A549 (cell line): ENCODE results near the gene TPRG1. TPM values are rescaled to one million over a fixed set of nuclear protein-coding genes. Genes with fewer than 3 reads are reported as not detected.

Source experiments
- ATAC-seq, 2 experiments: fragments of 200-7000 bp in 1 of 2; fragments of >200 bp in 1 of 2; cut with Nextera tagmentation in 1 of 2; cut with Tn5 transposase in 1 of 2; 3 replicates each; pipeline versions ENCODE4 v1.8.0 to v1.9.1; 2018 to 2020; ENCODE audit warnings: mild to moderate bottlenecking in 1 of 2, moderate library complexity in 1 of 2
- CTCF ChIA-PET: fragments of 300-600 bp; sonication (Branson Sonifier 250); formaldehyde crosslinking; extraction: SDS; loops from one replicate; lab custom pipeline; 2021; ENCODE audit warnings: antibody characterized with exemption, inconsistent platforms; lab: Yijun Ruan, JAX
- POLR2A ChIA-PET: fragments of 350-600 bp; formaldehyde crosslinking; extraction: SDS; loops from one replicate; lab custom pipeline; 2021; ENCODE audit warnings: antibody characterized with exemption, inconsistent platforms; lab: Yijun Ruan, JAX
- DNase-seq, 2 experiments: peaks; one replicate each; pipeline versions ENCODE4 v3.0.0 to v3.0.0-alpha.2; 2011 to 2016; ENCODE audit warnings: low read depth in 1 of 2, low spot score in 1 of 2
- FAIRE-seq: peaks from 2 replicates; lab custom pipeline; 2011; peaks lifted over from hg19 to GRCh38; lab: Jason Lieb, UNC
- H3K27ac ChIP-seq, 2 experiments: fragments of >200 bp; sonication (Bioruptor Twin); formaldehyde crosslinking; 3 replicates each; pipeline ENCODE4 v1.5.1; 2016 to 2017
- H3K4me1 ChIP-seq: fragments of >200 bp; sonication (Bioruptor Twin); formaldehyde crosslinking; 3 replicates; pipeline ENCODE4 v1.6.1; 2016
- H3K4me2 ChIP-seq: fragments of >200 bp; sonication (Bioruptor Twin); formaldehyde crosslinking; 3 replicates; pipeline ENCODE4 v1.6.1; 2016
- H3K4me3 ChIP-seq: fragments of >200 bp; sonication (Bioruptor Twin); formaldehyde crosslinking; 3 replicates; pipeline ENCODE4 v1.5.1; 2016
- H3K9me3 ChIP-seq: fragments of >200 bp; sonication (Bioruptor Twin); formaldehyde crosslinking; 3 replicates; pipeline ENCODE4 v1.6.1; 2016
- BCL3 ChIP-seq: fragments of >200 bp; sonication (Bioruptor Twin); formaldehyde crosslinking; IDR thresholded peaks from 3 replicates; pipeline ENCODE4 v1.6.1; 2016
- BHLHE40 ChIP-seq: IDR thresholded peaks from 2 replicates; pipeline ENCODE4 v1.6.1; 2012; ENCODE audit warnings: low read depth, low read length, inconsistent platforms
- CEBPB ChIP-seq, 2 experiments: fragments of >200 bp in 1 of 2; sonication (Bioruptor Twin) in 1 of 2; formaldehyde crosslinking in 1 of 2; IDR thresholded peaks; 2 replicates each; pipeline ENCODE4 v1.6.1; 2012 to 2016
- CHD2 ChIP-seq: fragments of 150-350 bp; IDR thresholded peaks from 2 replicates; pipeline ENCODE4 v1.6.1; 2014; ENCODE audit warnings: low read length; ENCODE audit not compliant: partially characterized antibody
- CTCF ChIP-seq: fragments of >200 bp; sonication (Bioruptor Twin); formaldehyde crosslinking; IDR thresholded peaks from 3 replicates; pipeline ENCODE4 v1.5.1; 2016
- E2F6 ChIP-seq: IDR thresholded peaks from 2 replicates; pipeline ENCODE4 v1.6.1; 2012; ENCODE audit warnings: low read depth, borderline replicate concordance
- FOSL2 ChIP-seq, 2 experiments: fragments of 450-650 bp in 1 of 2; fragments of >200 bp in 1 of 2; sonication (Bioruptor Twin) in 1 of 2; formaldehyde crosslinking; IDR thresholded peaks; 2 replicates each; pipeline versions ENCODE4 v1.5.0 to v1.6.1; 2016 to 2020; ENCODE audit warnings: mild to moderate bottlenecking in 1 of 2, moderate library complexity in 1 of 2
- JUN ChIP-seq, 2 experiments: fragments of >200 bp; sonication (Bioruptor Twin); formaldehyde crosslinking; IDR thresholded peaks; 2 replicates in 1 of 2; 3 replicates in 1 of 2; pipeline ENCODE4 v1.6.1; 2016 to 2017
- KDM5A ChIP-seq: fragments of 200-600 bp; sonication (generic); IDR thresholded peaks from 2 replicates; pipeline ENCODE4 v1.6.1; 2016; ENCODE audit warnings: antibody characterized with exemption, mild to moderate bottlenecking
- MAZ ChIP-seq: fragments of 150-350 bp; IDR thresholded peaks from 2 replicates; pipeline ENCODE4 v1.6.1; 2014; ENCODE audit warnings: antibody characterized with exemption, low read depth, low read length, borderline replicate concordance
- REST ChIP-seq: fragments of 200-600 bp; sonication (generic); IDR thresholded peaks from 2 replicates; pipeline ENCODE4 v1.6.1; 2016; ENCODE audit warnings: antibody characterized with exemption, mild to moderate bottlenecking, moderate library complexity
- RFX5 ChIP-seq: fragments of 450-650 bp; IDR thresholded peaks from 2 replicates; pipeline ENCODE4 v1.7.1; 2014; ENCODE audit warnings: antibody characterized with exemption, mild to moderate bottlenecking, moderate library complexity
- RNF2 ChIP-seq: fragments of 200-600 bp; sonication (generic); IDR thresholded peaks from 2 replicates; pipeline ENCODE4 v1.6.1; 2016; ENCODE audit warnings: low read depth, mild to moderate bottlenecking, antibody characterized with exemption, moderate library complexity, borderline replicate concordance
- SMC3 ChIP-seq: fragments of >200 bp; sonication (Bioruptor Twin); formaldehyde crosslinking; IDR thresholded peaks from 3 replicates; pipeline ENCODE4 v1.6.1; 2018; ENCODE audit warnings: inconsistent platforms
- TFCP2L1 ChIP-seq: fragments of 250-450 bp; sonication (Bioruptor Pico); IDR thresholded peaks from 2 replicates; pipeline ENCODE4 v1.5.0; 2021; ENCODE audit warnings: mild to moderate bottlenecking
- ZC3H11A ChIP-seq: fragments of 450-650 bp; IDR thresholded peaks from 2 replicates; pipeline ENCODE4 v1.6.1; 2014; ENCODE audit warnings: antibody characterized with exemption, mild to moderate bottlenecking
- ZNF302 ChIP-seq: fragments of 250-450 bp; sonication (Bioruptor Pico); IDR thresholded peaks from 2 replicates; pipeline ENCODE4 v1.9.0; 2021; ENCODE audit warnings: inconsistent platforms, mild to moderate bottlenecking, moderate library complexity
- ZSCAN20 ChIP-seq: fragments of 250-450 bp; sonication (Bioruptor Pico); IDR thresholded peaks from 2 replicates; pipeline ENCODE4 v1.8.0; 2022; ENCODE audit warnings: mild to moderate bottlenecking, moderate library complexity
- WGBS: methylation state at CpG from one replicate; pipeline ENCODE4 v1.1.6; 2017; ENCODE audit errors: missing lambda C conversion rate; 5-methylcytosine and 5-hydroxymethylcytosine counted together
- polyA plus RNA-seq, 4 experiments: library from polyadenylated mRNA; depleted of rRNA in 3 of 4; stranded (reverse); fragments of >200 nt; fragmentation: RNase III in 1 of 4; extraction: RNeasy Plus Mini Kit Qiagen cat#74134 plus additional on column Dnase treatment in 1 of 4; gene quantifications; 2 replicates in 3 of 4; 3 replicates in 1 of 4; pipeline ENCODE4 v1.2.3, GENCODE V29; 2011 to 2017

The TPRG1 gene
- polyA plus RNA-seq, 2 of the 4 experiments (the other 2 are of a cell fraction): 0.21 to 1.1 TPM

- no peak for ATAC-seq
Observed at GRCh38 chr3:189286916-189287315, 115.1 kb downstream of the TPRG1 start.

More at GRCh38 chr3:189286916-189287315, 115.1 kb downstream of the TPRG1 start:
- H3K4me3 ChIP-seq: no peak overlapping the region
- no peak for FAIRE-seq
- no peak overlapping the region for H3K4me2 ChIP-seq
- TF ChIP-seq BHLHE40: no peak
- TF ChIP-seq RFX5: no peak
- no peak for TF ChIP-seq TFCP2L1
- no peak for TF ChIP-seq CTCF
- no peak for TF ChIP-seq JUN (IDR thresholded peaks at IDR 0.05)
- no peak for TF ChIP-seq REST
- TF ChIP-seq RNF2: no peak
- TF ChIP-seq ZNF302 (CRISPR knock-in tag): no peak
- no peak for TF ChIP-seq FOSL2 (IDR thresholded peaks at IDR 0.05)
- no peak for TF ChIP-seq FOSL2 (CRISPR knock-in tag; IDR thresholded peaks at IDR 0.05)
- TF ChIP-seq ZC3H11A: no peak
- TF ChIP-seq SMC3: no peak
- no peak for TF ChIP-seq BCL3
- no peak for TF ChIP-seq MAZ
- TF ChIP-seq E2F6: no peak
- no peak for TF ChIP-seq CHD2
- TF ChIP-seq CEBPB (IDR thresholded peaks at IDR 0.05): no peak
- TF ChIP-seq KDM5A: no peak
- TF ChIP-seq ZSCAN20 (CRISPR knock-in tag): no peak
- TF ChIP-seq, all 56 proteins: peak for 0
- 91% methylated on average over 5 of the region's 5 CpGs for WGBS
- ChIA-PET POLR2A (no interaction called here), CTCF (interaction anchor here (1.2 kb wide), 1 partner anchor 17 kb away, joined by 3 read pairs; no protein-coding TSS in a partner anchor)
- no peak for DNase-seq
- Histone ChIP-seq H3K4me1 (no peaks in the 10 kb centered on the region), H3K27ac (no peak overlapping the region), H3K9me3 (no peaks in the 10 kb centered on the region)
